ENCODE results near the gene COASY.
A peak's percentile ranks its signal among the peaks of the same experiment; 100 is the strongest.

The COASY gene

DNA sequence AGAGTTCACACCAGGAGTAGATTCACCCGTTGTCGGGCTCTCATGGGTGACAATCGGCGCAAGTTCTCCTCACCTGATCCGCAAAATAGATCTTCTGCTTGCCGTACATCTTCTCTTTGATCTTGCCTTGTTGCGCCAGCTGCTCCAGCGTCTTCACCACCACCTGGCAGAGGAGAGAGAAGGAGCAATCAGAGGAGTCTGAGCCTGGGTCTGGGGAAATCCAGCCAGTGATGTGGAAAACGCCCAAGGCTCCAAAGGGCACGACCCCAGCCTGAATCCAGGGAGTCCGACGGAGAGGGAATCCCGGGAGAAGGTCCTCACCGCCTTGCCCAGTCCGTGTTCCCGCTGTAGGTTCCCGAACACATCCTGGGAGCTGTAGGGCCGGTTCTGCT, 15.2 kb downstream of the COASY start:
- no peak for DNase-seq

GRCh38 chr17:42577532-42578281, 15.8 kb downstream of the COASY start, which contains the start of gene PSMC3IP:
TSS of gene PSMC3IP (minus strand) at chr17:42577729. CDS start at chr17:42577686, 43 bp downstream.
- peak; percentile 89 for DNase-seq

GRCh38 chr17:42578282-42578869, 16.4 kb downstream of the COASY start:
- DNase-seq, result peak; percentile 73

GRCh38 chr17:42579794-42580551, 18.0 kb downstream of the COASY start:
- DNase-seq, result no peak

- DNase-seq, result no peak
Observed at GRCh38 chr17:42581744-42582270, 19.9 kb downstream of the COASY start.

- no peak for DNase-seq
Observed at GRCh38 chr17:42584880-42585279, 22.9 kb downstream of the COASY start.

DNA sequence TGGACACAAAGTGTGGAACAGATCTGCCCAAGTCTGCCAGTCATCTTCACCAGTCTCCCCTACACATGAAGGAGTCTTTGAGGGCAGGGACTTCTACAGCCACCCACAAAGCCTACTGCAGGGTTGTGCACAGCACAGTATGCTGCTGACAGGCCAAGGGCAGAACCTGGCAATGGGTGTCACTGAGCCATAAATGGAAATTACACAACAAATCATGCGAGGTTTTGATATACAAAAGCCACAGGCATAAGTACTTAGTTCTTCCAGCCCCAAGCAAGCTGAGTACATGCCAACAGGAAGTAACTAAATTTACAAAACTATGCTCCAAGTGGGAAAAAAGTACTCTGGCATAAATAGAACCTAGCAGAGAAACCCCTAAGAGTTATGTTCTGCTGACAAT, 23.4 kb downstream of the COASY start:
- no peak for DNase-seq

- no peak for DNase-seq
Observed at GRCh38 chr17:42586514-42587230, 24.7 kb downstream of the COASY start.

- DNase-seq, result no peak
Observed at GRCh38 chr17:42590886-42591285, 28.9 kb downstream of the COASY start.

- no peak for DNase-seq
Observed at GRCh38 chr17:42591411-42591810, 29.5 kb downstream of the COASY start.

DNA sequence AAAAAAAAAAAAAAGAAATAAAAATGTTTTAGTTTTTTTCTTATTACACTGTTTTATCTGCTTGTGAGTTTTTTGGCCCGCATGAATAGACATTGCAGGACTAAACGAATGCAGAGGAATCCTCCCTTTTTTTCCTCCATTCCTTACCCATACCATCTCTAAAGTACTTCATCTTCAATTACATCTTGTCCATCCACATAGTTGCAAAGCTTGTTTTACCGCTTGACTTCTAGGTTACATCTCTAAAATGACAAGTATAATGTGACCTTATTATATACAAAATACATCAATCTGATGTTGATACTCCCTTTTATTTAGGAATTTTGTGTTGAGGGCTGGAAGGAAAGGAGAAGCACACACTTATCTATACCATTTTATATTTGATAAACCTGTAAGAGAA, 34.4 kb downstream of the COASY start:
- no peak for DNase-seq

- DNase-seq, result no peak
Observed at GRCh38 chr17:42598905-42599304, 37.0 kb downstream of the COASY start.

- DNase-seq, result no peak
Observed at GRCh38 chr17:42603318-42603717, 41.4 kb downstream of the COASY start.

- no peak for DNase-seq
Observed at GRCh38 chr17:42607769-42608168, 45.8 kb downstream of the COASY start.

- peak; percentile 18 for DNase-seq
Observed at GRCh38 chr17:42608305-42609181, 46.6 kb downstream of the COASY start.

GRCh38 chr17:42609182-42609813, 47.4 kb downstream of the COASY start, which contains the start of the genes RETREG3 and TUBG1:
TSS of gene RETREG3 (minus strand) at chr17:42609374. CDS start at chr17:42609324, 50 bp downstream.
TSS of gene TUBG1 (plus strand) at chr17:42609683. CDS start at chr17:42609738, 55 bp downstream.
- DNase-seq, result peak; percentile 99

GRCh38 chr17:42609814-42610801, 48.2 kb downstream of the COASY start:
- peak; percentile 1 for DNase-seq

DNA sequence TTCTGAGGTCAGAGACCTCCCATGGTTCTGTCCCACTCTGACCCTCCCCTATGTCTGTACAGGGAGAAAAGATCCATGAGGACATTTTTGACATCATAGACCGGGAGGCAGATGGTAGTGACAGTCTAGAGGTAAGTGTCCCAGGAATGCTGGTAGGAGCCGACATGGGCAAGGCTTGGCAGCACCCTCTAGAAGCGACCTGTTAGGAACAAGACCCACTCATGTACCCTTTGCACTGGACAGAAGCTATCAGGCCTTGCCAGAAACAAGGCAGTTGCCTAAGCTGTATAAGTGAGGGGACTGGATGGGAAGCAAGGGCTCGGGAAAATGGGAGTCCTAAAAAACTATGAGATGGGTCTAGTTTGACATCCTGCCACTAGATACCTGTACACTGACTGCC, 50.1 kb downstream of the COASY start:
- no peak for DNase-seq

DNA sequence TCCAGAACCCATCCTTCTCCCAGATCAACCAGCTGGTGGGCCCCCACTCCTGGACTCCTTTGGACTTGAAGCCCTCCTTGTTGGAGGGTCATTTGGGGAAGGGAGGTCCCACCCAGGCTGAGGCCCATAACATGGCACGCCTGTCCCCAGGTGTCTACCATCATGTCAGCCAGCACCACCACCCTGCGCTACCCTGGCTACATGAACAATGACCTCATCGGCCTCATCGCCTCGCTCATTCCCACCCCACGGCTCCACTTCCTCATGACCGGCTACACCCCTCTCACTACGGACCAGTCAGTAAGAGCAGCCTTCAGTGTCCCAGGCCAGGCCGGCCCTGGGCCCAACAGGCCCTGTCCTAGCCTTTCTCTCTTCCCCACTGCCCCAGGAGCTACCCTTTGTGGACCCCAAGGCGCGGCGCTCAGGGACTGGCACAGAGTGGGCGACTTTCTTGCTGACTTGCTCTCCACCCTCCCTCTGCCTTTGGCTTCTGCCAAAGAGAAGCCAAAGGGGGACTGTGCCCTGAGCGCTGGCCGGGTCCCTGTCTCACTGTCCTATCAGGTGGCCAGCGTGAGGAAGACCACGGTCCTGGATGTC, 51.8 kb downstream of the COASY start:
- no peak for DNase-seq
